Stimulated activated CD4-positive, alpha-beta T cell treated with anti-CD3 and anti-CD28 coated beads, Interleukin-1b, Interleukin-23, amount 100 ng/mL, for 4 hours (primary cell): ENCODE data around the gene TBC1D22A.

ENCODE experiments used
- DNase-seq, 2 donors: peaks; one replicate each; pipeline ENCODE4 v3.0.0-alpha.2; 2020; ENCODE audit warnings: low read depth in 2 of 2

The TBC1D22A gene

DNA sequence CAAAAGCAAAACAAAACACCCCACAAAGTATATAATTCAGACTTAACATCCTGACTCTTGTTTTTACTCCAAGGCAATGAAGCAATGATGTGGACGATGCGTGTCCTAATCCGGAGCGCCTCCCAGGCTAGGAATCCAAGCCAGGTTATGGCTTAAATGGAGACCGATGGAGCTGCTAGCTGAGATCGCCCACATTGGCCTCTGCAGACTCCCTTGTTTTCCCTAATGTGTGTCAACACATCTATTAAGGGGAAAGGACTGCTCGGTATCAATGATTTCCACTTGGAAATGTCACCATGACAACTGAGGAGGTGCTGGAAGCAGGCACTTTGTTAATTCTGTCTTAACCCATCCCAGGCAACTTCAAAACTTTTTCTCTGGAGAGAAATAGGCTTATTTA, 311.7 kb downstream of the TBC1D22A start:
- no peak for DNase-seq

DNA sequence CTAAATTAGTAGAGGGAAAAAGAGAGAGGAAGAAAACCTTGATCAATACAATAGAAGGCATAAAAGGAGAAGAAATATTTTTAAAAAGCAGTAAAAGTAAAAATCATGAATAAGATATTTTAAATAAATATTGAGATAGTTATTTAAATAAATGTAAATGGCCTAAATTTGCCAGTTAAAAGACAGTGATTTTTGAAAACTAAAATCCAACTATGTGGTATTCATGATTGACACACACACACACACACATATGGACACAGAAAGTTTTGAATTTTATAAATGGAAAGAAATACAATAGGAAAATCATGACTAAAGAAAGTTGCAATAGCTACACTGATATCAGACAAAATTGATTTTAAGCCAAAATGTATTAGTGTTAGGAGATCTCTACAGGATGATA, 313.1 kb downstream of the TBC1D22A start:
- no peak for DNase-seq

DNA sequence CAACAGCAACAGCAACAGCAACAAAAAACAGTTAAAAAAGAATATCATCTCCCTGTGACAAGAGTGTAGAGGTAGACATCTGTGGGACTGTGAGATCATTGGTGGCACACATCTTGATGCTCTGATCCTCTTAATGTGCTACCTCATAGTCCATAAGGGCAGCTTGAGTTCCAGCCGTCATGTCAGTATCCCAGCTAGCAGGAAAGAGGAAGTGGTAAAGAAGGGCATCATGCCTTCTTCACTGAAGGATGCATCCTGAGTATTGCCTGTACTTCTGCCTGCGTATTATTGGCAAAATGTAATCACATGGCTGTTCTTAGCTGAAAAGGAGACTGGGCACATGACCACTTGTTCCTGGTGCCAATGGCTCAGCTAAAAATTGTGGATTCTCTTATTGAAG, 314.3 kb downstream of the TBC1D22A start:
- DNase-seq: no peak

DNA sequence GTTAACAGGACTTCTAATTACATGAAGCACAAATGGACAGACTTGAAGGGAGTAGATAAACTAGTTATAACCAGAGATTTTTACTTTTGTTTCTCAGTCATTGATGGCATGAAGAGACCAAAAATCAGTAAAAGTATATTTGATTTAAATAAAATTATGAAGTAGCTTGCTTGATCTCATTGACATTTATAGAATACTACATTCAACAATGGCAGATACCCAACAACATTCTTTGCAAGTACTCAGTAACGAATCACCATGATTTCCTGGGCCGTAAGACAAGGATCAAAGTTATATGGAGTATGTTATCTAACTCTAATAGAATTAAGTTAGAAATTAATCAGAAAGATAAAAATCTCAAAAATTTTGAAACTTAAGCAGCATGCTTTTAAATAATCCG, 317.6 kb downstream of the TBC1D22A start:
- DNase-seq: no peak

DNA sequence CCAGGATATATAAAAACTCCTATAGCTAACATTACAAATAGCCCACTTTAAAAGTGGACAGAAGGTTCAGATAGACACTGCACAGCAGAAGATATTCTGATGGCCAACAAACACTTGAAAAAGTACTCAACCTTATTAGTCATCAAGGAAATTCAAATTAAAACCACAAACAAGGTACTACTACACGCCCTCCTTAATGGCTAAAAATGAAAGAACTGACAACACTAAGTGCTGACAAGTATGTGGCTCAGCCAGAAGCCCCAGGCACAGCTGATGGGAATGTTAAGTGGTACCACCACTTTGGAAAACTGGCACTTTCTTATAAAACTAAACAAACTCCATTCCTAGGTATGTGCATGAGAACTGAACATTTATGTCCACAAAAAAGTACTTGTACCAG, 320.1 kb downstream of the TBC1D22A start:
- no peak for DNase-seq

DNA sequence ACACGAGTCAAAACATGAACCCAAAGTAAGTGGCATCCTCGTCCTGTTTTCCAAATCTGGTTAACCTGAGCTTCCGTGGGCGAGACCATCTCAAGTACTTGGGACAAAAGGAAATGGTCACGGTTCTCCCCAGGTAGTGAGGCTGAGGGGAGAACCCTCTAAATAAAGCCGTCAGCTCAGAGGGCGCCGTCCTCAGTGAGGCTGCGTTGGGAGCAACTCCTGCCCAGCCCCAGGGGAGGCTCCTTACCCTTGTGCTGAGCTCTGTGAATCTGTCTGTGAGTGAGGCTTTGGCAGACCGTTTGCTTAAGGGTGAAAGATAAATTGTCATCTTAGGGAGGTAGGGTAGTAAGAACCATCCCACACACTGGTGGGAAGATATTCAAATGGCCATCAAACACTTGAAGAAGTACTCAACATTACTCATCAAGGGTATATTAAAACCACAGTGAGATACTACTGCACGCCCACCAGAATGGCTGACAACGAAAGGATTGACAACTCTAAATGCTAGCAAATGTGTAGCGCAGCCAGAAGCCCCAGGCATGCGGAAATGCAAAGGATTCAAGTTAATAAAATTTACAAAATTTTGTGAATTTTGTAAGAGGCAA, 321.0 kb downstream of the TBC1D22A start:
- DNase-seq: no peak

DNA sequence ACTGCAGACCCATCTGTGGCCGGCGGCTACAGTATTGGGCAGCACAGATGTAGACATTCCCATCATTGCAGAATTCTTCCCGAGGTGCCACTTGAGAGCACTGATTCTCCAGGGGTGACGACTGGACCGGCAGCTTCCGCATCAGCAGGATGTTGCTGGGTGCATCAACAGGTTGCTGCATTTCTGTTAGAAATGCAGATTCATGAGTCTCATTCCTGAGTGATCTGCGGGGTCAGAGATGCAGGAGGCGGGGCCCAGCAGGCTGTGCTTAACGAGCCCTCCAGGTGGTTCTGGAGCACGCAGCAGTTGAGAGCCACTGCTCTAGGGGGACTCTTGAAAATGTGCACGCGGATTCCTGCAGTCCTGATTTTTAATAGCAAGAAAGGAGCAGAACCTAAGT, 321.8 kb downstream of the TBC1D22A start:
- DNase-seq: no peak

DNA sequence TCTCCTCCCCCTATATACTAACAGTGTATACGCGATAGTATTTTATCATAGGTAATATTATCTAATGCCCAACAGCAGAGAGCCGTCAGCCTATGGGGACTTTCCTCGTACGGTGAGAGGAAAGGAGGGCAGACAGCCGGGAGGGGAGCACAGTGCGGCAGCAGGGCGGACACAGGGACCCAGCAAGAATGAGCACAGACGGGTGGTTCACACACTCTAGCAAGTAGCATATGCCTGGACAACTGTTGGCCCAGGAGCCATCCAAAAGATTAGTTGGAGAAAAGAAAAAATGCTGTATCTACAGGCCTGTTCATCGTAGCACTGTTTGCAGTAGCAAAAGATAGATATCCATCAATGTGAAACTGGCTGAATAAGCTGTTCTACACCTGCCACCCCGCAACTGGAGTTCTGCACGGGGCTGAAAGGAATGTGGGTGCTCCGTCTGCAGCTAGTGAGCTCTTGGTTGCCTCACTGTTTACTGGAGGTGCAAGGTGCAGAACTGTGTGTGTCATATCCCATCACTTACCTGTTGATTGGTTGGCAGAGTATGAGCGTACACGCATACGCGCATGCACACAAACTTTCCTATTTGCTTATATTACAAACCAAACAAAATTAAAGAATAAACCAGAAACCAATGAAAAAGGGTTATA, 324.3 kb downstream of the TBC1D22A start:
- no peak for DNase-seq

DNA sequence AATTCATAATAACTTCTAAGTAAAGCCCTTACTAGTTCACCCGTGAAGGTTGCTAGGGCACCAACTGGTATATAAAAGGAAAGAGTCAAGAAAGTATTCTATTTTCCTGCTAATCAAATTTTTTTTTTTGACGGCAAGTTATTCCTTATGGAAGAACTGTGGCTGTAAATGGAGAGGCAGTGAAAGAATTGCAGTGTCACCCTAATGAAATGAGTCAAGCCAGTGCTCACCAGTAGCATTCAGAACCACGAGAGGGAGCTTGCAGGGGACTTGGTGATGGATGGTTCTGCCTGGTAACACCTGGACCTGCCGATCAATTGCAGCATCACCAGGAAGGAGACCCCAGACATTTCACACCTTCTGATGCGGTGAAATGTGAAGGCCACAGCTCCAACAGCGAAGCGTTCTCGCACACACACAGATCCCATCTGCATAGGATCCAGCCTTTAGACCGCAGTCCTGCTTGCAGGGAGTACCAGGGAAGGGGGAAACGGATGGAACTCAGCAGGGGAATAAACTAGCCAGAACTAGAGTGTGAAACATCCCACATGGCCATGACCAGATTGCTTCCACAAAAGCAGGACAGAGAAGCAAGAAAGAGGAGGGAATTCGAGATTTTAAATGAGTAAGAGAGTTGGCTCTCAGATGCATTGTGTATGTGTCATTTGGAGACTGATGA, 326.2 kb downstream of the TBC1D22A start:
- no peak for DNase-seq

DNA sequence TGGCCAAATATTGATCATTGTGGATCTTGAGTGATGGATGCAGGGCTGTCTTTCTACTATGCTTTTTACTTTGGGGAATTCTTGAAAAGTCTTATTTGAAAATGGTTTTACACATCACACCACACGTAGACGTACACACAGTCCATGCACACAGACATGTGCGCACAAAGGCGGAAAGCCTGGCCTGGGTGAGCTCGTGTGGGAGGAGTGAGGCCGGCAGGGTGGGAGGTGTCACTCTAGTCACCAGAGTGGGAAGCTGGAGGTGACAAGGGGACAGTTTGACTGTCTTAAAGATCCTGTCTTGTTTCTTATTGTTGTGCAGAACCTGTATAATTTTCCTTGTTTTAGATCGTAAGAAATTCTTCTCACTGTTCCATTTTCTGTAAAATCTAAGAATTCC, 326.9 kb downstream of the TBC1D22A start:
- no peak for DNase-seq

DNA sequence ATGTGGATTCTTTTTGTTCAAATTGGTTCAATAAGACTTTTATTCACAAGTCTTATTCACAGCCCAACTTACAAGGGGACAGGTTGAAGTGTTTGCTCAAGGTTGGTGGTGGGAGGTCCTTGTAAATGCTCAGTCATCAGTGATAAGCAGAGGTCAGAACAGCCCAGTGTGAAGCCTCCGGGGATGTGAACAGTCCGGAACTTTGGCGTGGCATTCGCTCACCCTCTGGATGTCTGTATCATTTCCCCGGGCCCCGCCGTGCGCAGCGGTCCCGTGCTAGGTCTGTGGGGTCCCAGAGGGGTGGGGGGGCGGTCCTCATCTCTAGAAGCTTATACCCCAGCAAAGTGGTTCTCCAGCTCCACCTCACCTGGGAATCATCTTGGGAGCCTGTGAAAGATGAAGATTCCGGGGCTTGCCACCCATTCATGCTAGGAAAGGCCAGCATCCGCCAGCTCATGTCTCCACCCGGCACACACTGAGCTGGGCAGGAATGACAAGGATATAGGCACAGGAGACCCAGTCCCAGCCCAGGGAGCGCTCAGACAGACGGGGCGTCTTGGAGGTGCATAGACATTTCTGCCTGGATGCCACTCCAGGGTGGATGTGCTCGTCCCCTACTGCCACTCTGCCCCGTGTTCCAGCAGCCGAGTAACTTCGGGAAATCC, 327.5 kb downstream of the TBC1D22A start:
- no peak for DNase-seq

DNA sequence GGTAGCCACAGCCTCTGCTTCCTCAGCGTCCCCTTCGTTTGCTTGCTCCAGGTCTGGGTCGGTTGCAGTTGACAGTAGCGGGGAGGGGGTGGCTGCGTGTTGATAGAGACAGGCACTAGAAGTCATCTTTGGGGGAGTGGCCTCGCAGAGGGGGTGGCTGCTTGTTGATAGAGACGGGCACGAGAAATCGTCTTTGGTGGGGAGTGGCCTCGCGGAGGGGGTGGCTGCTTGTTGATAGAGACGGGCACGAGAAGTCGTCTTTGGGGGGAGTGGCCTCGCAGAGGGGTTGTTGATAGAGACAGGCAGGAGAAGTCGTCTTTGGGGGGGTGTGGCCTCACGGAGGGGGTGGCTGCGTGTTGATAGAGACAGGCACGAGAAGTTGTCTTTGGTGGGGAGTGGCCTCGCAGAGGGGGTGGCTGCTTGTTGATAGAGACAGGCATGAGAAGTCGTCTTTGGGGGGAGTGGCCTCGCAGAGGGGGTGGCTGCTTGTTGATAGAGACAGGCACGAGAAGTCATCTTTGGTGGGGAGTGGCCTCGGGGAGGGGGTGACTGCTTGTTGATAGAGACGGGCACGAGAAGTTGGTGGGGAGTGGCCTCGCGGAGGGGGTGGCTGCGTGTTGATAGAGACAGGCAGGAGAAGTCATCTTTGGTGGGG, 328.3 kb downstream of the TBC1D22A start:
- DNase-seq: no peak

DNA sequence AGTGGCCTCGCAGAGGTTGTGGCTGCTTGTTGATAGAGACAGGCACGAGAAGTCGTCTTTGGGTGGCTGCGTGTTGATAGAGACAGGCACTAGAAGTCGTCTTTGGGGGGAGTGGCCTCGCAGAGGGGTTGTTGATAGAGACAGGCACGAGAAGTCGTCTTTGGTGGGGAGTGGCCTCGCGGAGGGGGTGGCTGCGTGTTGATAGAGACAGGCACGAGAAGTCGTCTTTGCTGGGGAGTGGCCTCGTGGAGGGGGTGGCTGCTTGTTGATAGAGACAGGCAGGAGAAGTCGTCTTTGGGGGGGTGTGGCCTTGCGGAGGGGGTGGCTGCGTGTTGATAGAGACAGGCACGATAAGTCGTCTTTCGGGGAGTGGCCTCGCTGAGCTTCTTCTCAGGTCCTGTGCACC, 328.8 kb downstream of the TBC1D22A start:
- DNase-seq: no peak

DNA sequence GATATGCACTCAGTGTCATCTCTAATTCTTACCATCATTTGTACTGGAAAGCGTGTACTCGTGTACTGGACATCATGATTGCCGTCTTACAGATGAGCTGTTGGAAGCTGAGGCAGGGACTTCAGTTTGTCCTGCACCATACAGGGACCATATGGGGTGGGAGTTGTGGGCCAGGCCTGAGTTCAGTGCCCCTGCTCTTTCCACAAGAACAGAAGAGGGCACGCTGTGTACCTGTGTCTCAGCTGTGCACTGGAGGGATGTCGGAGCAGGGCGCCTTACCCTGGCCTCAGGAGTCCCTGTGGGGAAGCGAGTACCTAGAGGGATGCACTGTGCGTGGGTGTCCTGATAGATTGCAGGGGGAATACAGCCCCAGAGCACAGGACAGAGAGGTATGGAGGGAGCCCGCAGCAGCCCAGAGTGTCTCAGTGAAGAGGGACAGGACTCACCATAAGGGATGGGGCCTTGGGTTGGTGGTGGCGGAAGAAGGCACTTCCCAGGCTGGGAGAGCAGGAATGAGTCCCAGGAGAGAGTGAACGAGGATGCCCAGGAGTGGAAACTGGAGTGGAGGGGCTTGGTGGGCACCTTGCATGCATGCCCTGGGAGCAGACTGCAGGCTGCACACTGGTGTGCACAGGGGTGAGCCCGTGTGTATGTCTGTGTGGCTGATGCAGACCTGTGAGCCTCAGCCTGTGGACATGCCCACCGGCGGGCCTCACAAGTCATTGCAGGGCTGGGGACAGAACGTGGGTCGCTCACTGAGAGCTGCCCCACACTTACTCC, 329.7 kb downstream of the TBC1D22A start:
- no peak for DNase-seq

DNA sequence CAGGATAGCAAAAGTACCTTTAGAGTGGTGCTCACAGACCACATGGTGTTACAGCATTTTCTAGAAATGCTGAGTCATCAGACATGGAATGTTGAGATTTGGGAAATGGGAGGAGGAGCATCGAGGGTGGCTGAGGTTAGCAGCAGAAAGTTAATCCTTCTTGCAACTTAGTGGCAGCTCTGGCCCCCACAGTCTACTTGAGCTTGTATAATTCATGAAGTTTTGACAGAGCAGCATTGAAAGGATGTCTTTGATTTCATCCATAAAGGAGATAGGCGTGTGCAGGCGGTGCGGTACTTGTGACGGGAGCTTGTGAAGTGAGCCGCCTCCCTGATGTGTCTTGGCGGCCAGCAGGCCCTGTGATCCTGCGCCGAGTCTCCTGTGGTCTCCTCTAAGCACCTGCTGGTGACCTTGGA, 330.5 kb downstream of the TBC1D22A start:
- DNase-seq: no peak

DNA sequence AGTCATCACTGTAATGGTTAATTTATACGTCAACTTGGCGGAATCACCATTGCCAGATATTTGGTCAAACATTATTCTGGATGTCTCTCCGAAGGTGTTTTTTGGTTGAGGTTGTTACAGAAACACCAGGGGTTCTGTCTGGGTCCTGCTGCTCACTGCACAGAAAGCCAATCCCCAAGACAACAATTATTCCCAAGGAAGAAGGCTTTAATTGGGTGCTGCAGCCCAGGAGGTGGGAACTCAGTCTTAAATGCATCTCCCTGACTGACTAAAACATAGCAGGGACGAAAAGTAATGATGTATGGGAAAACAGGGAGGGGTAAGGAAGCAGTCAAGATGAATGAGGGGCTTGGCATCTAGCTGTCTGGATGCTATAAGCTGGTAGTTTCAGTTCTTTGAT, 331.3 kb downstream of the TBC1D22A start:
- DNase-seq: no peak

DNA sequence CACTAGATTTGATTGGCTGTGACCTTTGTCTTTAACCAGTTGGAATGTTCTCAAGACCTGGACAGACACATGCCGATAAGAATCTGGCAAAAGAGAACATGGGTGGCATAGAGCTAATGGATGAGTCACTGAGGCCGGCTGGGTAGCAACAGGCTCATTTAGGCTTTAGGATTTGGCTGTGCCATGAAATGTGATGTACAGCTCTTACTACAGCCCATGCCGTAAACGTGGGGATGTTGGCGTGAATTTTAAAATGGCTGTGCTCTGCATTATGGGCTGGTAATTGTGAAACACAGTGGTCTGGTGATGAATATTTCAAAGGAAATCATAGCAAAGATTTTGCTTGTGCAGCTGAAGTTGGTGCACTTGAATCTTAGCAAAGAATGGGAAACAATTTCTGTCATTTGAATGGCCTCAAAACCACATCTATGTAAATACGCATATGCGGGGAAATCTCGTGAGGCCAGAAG, 332.4 kb downstream of the TBC1D22A start:
- DNase-seq: no peak

DNA sequence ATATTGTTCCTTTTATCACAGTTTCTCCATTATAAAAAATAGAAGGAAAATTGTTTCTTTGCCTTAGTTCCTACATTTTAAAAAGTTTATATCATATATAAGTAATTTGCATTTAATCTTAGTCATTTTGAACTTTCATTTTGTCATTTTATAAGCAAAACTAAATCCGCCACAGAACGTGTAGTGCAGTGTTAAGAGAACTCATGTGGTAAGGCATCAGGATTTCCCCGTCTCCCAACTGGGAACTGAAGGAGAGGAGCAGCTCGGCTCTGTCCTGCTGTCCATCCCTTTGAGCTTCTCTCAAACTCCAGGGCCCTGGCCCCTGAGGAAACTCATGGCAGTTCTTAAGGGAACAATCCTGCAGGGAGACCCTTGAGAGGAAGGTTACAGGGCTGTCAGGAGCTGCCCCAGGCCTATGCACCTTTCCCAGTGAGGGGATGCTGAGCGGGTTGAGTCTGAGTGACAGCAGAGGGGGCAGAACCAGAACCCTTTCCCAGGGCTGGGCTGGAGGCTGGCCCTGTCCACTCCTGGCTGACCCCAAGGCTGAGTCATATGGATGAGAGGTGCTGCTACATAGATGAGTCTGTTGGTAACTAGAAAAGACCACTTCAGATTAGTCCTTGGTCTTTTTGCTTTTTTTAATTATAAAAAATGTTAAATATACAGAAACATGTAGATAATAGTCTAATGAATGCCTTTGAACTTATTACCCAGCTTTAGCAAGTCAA, 333.1 kb downstream of the TBC1D22A start:
- DNase-seq: no peak

DNA sequence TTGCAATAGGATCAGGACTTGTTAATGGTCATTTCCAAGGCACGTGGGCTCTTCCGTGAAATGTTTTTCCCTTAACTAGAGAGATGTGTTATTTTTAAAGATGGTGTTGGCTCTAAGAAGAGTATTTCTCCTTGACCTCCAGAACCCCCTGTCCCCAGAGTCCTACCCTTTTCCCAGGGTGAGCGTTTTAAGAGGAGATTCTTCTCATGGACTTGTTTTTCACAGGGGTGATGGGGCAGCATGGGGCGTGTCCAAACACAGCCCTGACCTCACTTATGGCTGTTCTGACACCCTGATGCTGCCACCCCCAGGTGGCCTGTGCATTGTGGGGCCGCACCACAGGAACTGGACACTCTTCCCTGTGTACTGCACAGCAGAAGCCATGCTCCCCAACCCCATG, 335.7 kb downstream of the TBC1D22A start:
- DNase-seq: no peak

DNA sequence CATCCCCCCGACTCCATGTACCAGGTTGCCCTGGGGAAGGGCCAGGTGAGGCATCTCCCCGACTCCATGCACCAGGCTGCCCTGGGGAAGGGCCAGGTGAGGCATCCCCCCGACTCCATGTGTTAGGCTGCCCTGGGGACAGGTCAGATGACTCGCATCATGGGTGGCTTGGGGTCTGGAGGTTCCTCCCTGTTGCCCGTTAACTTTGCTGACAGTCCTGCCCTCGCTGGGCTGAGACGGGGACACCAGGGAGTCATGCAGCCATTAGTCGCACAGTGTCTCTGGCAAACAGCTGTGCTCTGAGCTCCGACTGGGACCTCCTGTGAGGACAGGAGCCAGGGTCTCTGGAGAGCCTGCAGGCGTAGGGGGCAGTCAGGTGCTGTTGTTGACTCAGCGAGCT, 336.1 kb downstream of the TBC1D22A start:
- DNase-seq: no peak

DNA sequence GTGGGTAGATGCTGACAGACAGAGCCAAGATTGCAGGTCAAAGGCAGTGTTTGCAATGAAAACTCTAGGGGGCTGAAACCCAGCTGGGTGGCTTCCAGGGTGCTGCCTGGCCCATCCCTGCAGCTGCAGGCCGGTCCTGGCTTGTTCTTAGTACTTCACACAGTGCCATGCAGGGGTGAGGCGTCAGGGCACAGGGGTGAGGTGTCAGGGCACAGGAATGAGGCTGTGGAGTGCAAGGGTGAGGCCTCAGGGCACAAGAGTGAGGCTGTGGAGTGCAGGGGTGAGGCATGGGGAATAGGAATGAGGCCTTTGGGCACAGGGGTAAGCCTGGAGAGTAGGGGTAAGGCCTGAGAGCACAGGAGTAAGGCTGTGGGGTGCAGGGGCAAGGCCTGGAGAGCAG, 337.6 kb downstream of the TBC1D22A start:
- DNase-seq: no peak
